ENCODE data around the gene FEN1. TPM values are rescaled to one million over a fixed set of nuclear protein-coding genes. Genes with fewer than 3 reads are reported as not detected.

The FEN1 gene
- total and polyA plus RNA-seq, 2 of the 13 experiments (the other 11 are each of a cell fraction or from before 2014, with no cell fraction given) = 12.4 to 102 TPM

- TF ChIP-seq SMYD3 (CRISPR knock-in tag; IDR thresholded peaks at IDR 0.05) = no peak
- TF ChIP-seq KMT2A (CRISPR knock-in tag; IDR thresholded peaks at IDR 0.05) = peak; percentile 33; the same call in 1 of the 2 replicates
- peak; percentile 94 for TF ChIP-seq ZNF687 (CRISPR knock-in tag; IDR thresholded peaks at IDR 0.05)
- TF ChIP-seq, protein P1, sequence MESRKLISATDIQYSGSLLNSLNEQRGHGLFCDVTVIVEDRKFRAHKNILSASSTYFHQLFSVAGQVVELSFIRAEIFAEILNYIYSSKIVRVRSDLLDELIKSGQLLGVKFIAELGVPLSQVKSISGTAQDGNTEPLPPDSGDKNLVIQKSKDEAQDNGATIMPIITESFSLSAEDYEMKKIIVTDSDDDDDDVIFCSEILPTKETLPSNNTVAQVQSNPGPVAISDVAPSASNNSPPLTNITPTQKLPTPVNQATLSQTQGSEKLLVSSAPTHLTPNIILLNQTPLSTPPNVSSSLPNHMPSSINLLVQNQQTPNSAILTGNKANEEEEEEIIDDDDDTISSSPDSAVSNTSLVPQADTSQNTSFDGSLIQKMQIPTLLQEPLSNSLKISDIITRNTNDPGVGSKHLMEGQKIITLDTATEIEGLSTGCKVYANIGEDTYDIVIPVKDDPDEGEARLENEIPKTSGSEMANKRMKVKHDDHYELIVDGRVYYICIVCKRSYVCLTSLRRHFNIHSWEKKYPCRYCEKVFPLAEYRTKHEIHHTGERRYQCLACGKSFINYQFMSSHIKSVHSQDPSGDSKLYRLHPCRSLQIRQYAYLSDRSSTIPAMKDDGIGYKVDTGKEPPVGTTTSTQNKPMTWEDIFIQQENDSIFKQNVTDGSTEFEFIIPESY (CRISPR knock-in tag; IDR thresholded peaks at IDR 0.05) = no peak
- TF ChIP-seq ZNF207 (IDR thresholded peaks at IDR 0.05; ENCODE audit: borderline replicate concordance) = no peak
- no peak for TF ChIP-seq DNMT3B (CRISPR knock-in tag; conservative IDR thresholded peaks at IDR 0.05)
- TF ChIP-seq DMAP1 (CRISPR knock-in tag; IDR thresholded peaks at IDR 0.05) = no peak; the same call in 1 of the 2 replicates
- TF ChIP-seq HOXA5 (CRISPR knock-in tag; IDR thresholded peaks at IDR 0.05) = no peak
- no peak for TF ChIP-seq ATAD3A (CRISPR knock-in tag; IDR thresholded peaks at IDR 0.05)
- no peak for TF ChIP-seq KDM1A (CRISPR knock-in tag; IDR thresholded peaks at IDR 0.05)
- TF ChIP-seq ZFP90 (CRISPR knock-in tag; IDR thresholded peaks at IDR 0.05; ENCODE audit: borderline replicate concordance) = 0 out of 2 replicates have a peak, but pooled peaks have one; percentile 70
- TF ChIP-seq TFE3 (CRISPR knock-in tag; IDR thresholded peaks at IDR 0.05) = peak; percentile 28; the same call in 1 of the 2 replicates
- TF ChIP-seq XRCC5 (optimal IDR thresholded peaks at IDR 0.05; ENCODE audit: low read length) = peak; percentile 79
- no peak for TF ChIP-seq ZNF598 (CRISPR knock-in tag; IDR thresholded peaks at IDR 0.05; ENCODE audit: borderline replicate concordance)
- TF ChIP-seq, protein P2, sequence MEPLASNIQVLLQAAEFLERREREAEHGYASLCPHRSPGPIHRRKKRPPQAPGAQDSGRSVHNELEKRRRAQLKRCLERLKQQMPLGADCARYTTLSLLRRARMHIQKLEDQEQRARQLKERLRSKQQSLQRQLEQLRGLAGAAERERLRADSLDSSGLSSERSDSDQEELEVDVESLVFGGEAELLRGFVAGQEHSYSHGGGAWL (CRISPR knock-in tag; IDR thresholded peaks at IDR 0.05) = 0 out of 2 replicates have a peak, but pooled peaks have one; percentile 23
- no peak for TF ChIP-seq ZNF564 (CRISPR knock-in tag; IDR thresholded peaks at IDR 0.05)
- TF ChIP-seq, protein P3, sequence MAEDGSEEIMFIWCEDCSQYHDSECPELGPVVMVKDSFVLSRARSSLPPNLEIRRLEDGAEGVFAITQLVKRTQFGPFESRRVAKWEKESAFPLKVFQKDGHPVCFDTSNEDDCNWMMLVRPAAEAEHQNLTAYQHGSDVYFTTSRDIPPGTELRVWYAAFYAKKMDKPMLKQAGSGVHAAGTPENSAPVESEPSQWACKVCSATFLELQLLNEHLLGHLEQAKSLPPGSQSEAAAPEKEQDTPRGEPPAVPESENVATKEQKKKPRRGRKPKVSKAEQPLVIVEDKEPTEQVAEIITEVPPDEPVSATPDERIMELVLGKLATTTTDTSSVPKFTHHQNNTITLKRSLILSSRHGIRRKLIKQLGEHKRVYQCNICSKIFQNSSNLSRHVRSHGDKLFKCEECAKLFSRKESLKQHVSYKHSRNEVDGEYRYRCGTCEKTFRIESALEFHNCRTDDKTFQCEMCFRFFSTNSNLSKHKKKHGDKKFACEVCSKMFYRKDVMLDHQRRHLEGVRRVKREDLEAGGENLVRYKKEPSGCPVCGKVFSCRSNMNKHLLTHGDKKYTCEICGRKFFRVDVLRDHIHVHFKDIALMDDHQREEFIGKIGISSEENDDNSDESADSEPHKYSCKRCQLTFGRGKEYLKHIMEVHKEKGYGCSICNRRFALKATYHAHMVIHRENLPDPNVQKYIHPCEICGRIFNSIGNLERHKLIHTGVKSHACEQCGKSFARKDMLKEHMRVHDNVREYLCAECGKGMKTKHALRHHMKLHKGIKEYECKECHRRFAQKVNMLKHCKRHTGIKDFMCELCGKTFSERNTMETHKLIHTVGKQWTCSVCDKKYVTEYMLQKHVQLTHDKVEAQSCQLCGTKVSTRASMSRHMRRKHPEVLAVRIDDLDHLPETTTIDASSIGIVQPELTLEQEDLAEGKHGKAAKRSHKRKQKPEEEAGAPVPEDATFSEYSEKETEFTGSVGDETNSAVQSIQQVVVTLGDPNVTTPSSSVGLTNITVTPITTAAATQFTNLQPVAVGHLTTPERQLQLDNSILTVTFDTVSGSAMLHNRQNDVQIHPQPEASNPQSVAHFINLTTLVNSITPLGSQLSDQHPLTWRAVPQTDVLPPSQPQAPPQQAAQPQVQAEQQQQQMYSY (CRISPR knock-in tag; IDR thresholded peaks at IDR 0.05) = no peak; the same call in 1 of the 2 replicates
- no peak for TF ChIP-seq KLF6 (CRISPR knock-in tag; IDR thresholded peaks at IDR 0.05)
These were observed 23.4 kb upstream of the FEN1 start (continued) for GRCh38 chr11:61769169-61769920.
